ENCODE measurements around the gene PGAP1.

The PGAP1 gene

DNA sequence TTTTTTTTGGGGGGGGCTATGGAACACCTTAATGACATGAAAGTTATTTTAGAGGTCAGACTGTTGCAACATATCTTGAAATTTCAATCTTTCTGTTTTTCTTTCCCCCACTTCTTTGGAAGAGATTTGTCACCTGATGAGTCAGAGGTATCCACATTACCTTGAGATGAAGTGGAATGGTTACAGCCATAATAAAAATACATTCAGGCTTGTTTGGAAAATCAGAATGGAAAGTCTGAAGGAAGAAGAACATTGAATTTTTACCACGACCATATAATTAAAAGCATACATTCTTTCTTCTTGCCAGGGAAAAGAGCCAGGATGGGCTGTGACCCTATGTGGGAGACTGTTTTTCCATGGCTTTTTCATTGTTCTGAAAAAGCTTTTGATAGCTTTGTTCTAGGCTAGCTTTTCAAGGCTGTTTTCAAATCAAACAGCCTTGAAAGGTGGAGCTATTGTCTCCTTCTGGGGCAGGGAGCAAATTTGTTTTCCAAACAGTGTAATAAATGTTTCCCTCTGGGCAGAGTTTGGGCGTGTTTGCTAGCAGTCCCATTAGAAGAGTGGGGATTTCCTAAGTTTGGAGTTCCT, 124.7 kb downstream of the PGAP1 start:
- H3K27ac ChIP-seq = no peak overlapping the region
- no peak for TF ChIP-seq CTCF (conservative IDR thresholded peaks at IDR 0.05)

DNA sequence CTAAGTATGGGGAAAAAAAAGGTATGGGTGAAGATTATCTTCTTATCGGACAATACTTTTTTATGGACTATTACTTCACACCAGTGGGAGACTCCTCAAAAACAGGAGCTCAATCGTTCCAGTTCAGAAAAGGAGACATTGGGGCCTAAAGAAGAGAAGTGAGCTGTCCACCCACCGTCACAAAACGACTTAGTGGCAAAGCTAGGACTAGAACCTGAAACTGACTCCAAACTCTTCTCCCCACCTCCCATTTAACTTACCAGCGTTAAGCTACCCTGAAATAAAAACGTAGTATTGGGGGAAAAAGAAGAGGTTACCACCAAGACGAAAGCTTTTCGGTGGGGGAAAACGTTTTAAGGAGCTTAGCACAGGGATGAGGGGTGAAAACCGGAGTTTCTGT, 127.5 kb downstream of the PGAP1 start:
- no peak for TF ChIP-seq CTCF (conservative IDR thresholded peaks at IDR 0.05)
- H3K27ac ChIP-seq = peak overlapping the region; percentile 73; the same call in 1 of the 2 replicates

DNA sequence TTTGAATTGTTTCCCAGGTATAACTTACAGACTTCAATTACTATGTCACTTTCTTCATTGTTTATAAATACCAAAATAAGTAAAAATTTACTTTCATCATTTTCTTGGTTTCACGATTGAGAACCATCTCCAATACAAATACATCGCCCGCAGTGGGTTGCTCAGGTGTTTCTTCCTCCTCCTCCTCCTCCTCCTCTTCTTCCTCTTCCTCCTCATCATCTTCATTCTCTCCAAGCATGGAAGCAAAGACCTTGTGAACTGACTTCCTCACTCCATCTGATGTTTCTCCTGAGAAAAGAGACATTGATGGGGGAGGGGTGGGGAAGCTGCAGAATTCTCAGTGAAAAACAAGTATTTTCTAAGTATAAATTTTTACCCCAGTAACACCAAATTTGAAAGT, 133.6 kb downstream of the PGAP1 start:
- TF ChIP-seq CTCF (conservative IDR thresholded peaks at IDR 0.05) = no peak
- H3K27ac ChIP-seq = no peak overlapping the region

- H3K27ac ChIP-seq = no peak overlapping the region
- no peak for TF ChIP-seq CTCF (conservative IDR thresholded peaks at IDR 0.05)
Measured at GRCh38 chr2:196783431-196784094, 142.9 kb downstream of the PGAP1 start.
